ENCODE data around the gene WBP11. TPM values are rescaled to one million over a fixed set of nuclear protein-coding genes. Genes with fewer than 3 reads are reported as not detected.
A peak's percentile ranks its signal among the peaks of the same experiment; 100 is the strongest.

The WBP11 gene
- total RNA-seq, 1 donor from 2014 or later: 6.7 TPM

DNA sequence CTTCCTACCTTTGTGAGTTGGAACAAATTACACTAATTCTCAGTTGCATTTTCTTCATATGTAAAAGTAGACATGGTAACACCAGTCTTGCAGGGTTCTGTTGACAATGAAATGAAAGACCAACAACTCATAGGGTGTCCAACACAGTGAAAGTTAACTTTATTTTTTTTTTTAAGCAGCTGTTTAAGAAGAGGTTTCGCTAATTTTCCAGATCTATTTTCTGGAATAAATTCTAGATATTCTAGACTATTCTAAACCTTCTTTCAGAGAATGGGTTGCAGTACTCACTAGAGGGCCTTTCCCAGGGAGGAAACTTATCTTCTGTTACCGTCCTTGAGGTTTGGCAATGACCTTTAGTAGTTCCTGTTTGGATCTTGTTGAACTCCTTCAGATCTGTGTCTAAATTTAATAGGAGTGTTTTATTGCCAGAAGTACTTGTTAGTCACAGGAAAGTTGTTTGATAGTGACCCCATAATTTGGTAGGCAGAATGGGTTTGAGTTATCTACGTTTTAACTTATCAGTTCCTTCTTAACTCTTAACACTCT lies 42.8 kb upstream of the WBP11 start:
- no peak for TF ChIP-seq CTCF (IDR thresholded peaks at IDR 0.05)
- intact Hi-C loops (cut with DNase I): loop anchor here (5.0 to 10.0 kb wide), 3 partner anchors 101 to 679 kb away; no protein-coding TSS in a partner anchor
- H3K27ac ChIP-seq: peak overlapping the region; percentile 73 to 87

DNA sequence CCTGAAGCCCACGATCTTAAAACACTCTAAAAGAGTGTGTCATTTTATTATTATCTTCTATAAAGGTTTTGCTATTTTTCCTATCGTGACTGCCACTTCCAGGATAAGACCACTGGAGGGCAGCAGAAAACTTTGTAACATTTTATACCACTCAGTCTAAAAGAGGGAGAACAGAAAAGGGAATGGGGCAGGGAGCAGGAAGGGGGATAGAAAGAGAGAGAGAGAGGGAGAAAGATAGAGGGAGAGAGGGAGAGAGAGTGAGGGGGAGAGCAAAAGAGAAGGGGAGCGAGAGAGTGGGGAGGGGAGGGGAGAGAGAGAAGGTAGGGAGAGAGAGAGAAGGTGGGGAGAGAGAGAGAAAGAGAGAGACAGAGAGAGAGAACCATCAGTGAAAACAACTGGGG lies 42.1 kb upstream of the WBP11 start:
- H3K27ac ChIP-seq: peak overlapping the region; percentile 73 to 87
- no peaks in the 10 kb centered on the region for H3K27me3 ChIP-seq
- peak; percentile 64 to 80 (median 76) for TF ChIP-seq CTCF (IDR thresholded peaks at IDR 0.05)
- no peaks in the 10 kb centered on the region for H3K36me3 ChIP-seq
- peak in 1 of 2 donors; percentile 79 for DNase-seq (ENCODE audit: low spot score in 2 of 2)
- H3K4me1 ChIP-seq: peaks cover 12 to 72% of the 10 kb centered on the region in 2 donors
- H3K4me3 ChIP-seq: no peak overlapping the region
- H3K9me3 ChIP-seq: no peaks in the 10 kb centered on the region
- intact Hi-C loops (cut with DNase I): loop anchor here (1.0 to 10.0 kb wide), 6 partner anchors 69 to 679 kb away; partner anchors contain the start of gene RERG

More for the DNA sequence above, 42.8 kb upstream of the WBP11 start:
- Histone ChIP-seq H3K27me3 (no peaks in the 10 kb centered on the region), H3K4me3 (no peak overlapping the region), H3K36me3 (no peaks in the 10 kb centered on the region), H3K4me1 (peaks cover 8 to 66% of the 10 kb centered on the region in 2 donors), H3K9me3 (no peaks in the 10 kb centered on the region)
- no peak for DNase-seq (ENCODE audit: low spot score in 2 of 2)

DNA sequence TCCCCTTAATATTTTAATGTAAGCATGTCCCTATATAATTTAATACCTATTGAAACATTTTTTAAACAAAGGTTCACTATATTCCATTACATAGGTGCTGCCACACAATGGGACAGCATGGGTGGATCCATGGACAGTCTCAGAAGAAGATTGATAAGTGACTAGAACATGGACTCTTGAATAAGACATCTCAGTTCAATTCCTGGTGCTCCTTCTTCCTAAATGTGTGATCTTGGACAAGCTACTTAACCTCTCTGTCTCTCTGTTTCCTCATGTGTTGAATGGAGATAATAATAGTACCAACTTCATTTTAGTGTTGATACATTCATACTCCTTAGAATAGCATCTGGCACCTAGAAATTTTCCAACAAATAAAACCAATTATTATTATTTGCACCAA lies 41.1 kb upstream of the WBP11 start:
- no peaks in the 10 kb centered on the region for H3K36me3 ChIP-seq
- H3K27ac ChIP-seq: peak overlapping the region; percentile 72 to 87
- intact Hi-C loops (cut with DNase I): loop anchor here (2.0 to 10.0 kb wide), 4 partner anchors 68 to 680 kb away; partner anchors contain the start of gene RERG
- H3K9me3 ChIP-seq: no peaks in the 10 kb centered on the region
- no peak for DNase-seq (ENCODE audit: low spot score in 2 of 2)
- no peaks in the 10 kb centered on the region for H3K27me3 ChIP-seq
- TF ChIP-seq CTCF (IDR thresholded peaks at IDR 0.05): no peak
- H3K4me1 ChIP-seq: peaks cover 8 to 66% of the 10 kb centered on the region in 2 donors
- H3K4me3 ChIP-seq: no peak overlapping the region

DNA sequence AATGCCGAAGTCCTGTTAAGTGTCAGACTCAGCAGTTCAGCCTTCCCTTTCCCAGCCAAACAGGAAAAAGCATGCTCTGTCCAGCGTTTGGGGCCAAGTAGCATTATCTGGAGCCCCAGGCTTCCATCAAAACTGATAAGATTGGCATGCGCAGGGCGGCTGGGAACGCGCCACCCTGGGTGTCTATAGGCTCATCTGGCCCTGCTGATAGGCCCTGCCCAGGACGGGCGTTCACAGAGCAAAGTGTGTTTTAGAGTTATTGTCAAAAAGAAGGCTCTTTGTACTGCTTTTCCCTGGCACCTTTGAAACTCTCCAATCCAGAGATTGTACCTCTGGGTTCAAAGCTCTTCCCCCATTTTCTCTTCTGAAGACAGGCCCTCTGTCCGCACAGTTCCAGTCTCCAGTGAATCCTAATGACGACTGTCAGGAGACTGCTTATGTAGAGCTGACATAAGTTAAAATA lies 40.2 kb upstream of the WBP11 start, which contains the start of gene ART4:
Gene ART4 (minus strand): TSS at position 102 of the 463 bp plus-strand sequence. CDS start 413 bp downstream, outside the sequence.
- no peaks in the 10 kb centered on the region for H3K27me3 ChIP-seq
- TF ChIP-seq CTCF (IDR thresholded peaks at IDR 0.05): no peak
- intact Hi-C loops (cut with DNase I): loop anchor here (5.0 to 10.0 kb wide), 2 partner anchors 429 to 681 kb away; no protein-coding TSS in a partner anchor
- H3K36me3 ChIP-seq: no peaks in the 10 kb centered on the region
- H3K9me3 ChIP-seq: no peaks in the 10 kb centered on the region
- H3K4me1 ChIP-seq: peaks cover 8 to 58% of the 10 kb centered on the region in 2 donors
- H3K27ac ChIP-seq: peak within 1 kb of the TSS; percentile 72 to 87
- DNase-seq (ENCODE audit: low spot score in 2 of 2): no peak
- peak within 1 kb of the TSS; percentile 15 to 50 for H3K4me3 ChIP-seq

GRCh38 chr12:14842315-14842714 lies 39.0 kb upstream of the WBP11 start:
- no peak for DNase-seq (ENCODE audit: low spot score in 2 of 2)
- Histone ChIP-seq H3K4me1 (peaks cover 8 to 56% of the 10 kb centered on the region in 2 donors), H3K36me3 (no peaks in the 10 kb centered on the region), H3K4me3 (peak overlapping the region; percentile 7 to 50), H3K27me3 (no peaks in the 10 kb centered on the region), H3K27ac (peak overlapping the region; percentile 72 to 87), H3K9me3 (no peaks in the 10 kb centered on the region)
- no peak for TF ChIP-seq CTCF (IDR thresholded peaks at IDR 0.05)
- intact Hi-C loops (cut with DNase I): loop anchor here (5.0 to 10.0 kb wide), 2 partner anchors 430 to 682 kb away; no protein-coding TSS in a partner anchor
